Measurements from ENCODE around the gene DPP7. TPM values are rescaled to one million over a fixed set of nuclear protein-coding genes. Genes with fewer than 3 reads are reported as not detected.

The DPP7 gene
- total and polyA plus RNA-seq, 4 experiments from 2014 or later = 135 to 362 (median 282) TPM

DNA sequence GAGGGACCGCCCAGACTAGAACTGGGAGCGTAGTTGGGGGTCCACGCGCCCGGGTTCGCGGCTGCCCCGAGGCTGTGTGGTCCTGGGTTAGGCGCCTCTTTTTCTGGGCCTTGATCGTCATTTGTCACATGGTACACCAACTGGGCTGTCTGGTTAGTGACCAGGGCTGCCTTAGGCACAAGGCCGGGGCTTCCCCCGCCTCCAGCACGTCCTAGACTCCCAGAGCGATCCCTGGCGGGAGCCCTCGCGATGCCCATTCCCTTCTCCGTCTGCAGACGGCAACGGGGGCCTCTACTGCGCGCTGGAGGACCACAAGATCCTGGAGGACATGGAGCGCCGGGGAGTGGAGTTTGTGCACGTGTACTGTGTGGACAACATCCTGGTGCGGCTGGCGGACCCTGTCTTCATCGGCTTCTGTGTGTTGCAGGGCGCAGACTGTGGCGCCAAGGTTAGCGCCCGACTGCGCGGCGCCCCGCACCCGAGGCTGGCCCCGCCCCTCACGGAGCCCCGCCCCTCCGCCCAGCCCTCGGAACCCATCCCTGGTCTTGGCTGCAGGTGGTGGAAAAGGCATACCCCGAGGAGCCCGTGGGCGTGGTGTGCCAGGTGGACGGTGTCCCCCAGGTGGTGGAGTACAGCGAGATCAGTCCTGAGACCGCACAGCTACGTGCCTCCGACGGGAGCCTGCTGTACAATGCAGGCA is 35.7 kb downstream of the DPP7 start:
- ChIA-PET CTCF (ENCODE audit: partially characterized antibody) (interaction anchor here (1.4 kb wide), 1 partner anchor 11 kb away, joined by 3 read pairs; no protein-coding TSS in a partner anchor), POLR2A (ENCODE audit: partially characterized antibody) (interaction anchor here (0.9 to 2.6 kb wide), 2 partner anchors 8 kb away, joined by 3 to 30 read pairs; partner anchors contain the start of gene MAN1B1)
- Histone ChIP-seq H3K27me3 (ENCODE audit: insufficient read depth, low read length) (no peaks in the 10 kb centered on the region), H3K27ac (ENCODE audit: low read depth, low read length) (no peak overlapping the region), H3K4me3 (ENCODE audit: low read length in 2 of 2) (no peak overlapping the region), H3K36me3 (ENCODE audit: insufficient read depth, low read length) (no peaks in the 10 kb centered on the region), H3K9me3 (ENCODE audit: control insufficient read depth in 1 of 2, low read length in 2 of 2) (no peaks in the 10 kb centered on the region), H3K4me1 (ENCODE audit: insufficient read depth, low read length) (peaks cover 8% of the 10 kb centered on the region)
- Mint-ChIP-seq H3K27me3 (no peaks in the 10 kb centered on the region), H3K36me3 (peaks cover 0 to 3% of the 10 kb centered on the region in 2 donors), H3K9me3 (no peaks in the 10 kb centered on the region), H3K4me1 (peaks cover 0 to 3% (median 1%) of the 10 kb centered on the region in 4 donors), H3K27ac (no peak overlapping the region), H3K4me3 (peak overlapping the region in 6 of 8 donors; percentile 31 to 67 (median 40))
- DNase-seq = no peak
- intact Hi-C loops (cut with micrococcal nuclease) = no loop called here

DNA sequence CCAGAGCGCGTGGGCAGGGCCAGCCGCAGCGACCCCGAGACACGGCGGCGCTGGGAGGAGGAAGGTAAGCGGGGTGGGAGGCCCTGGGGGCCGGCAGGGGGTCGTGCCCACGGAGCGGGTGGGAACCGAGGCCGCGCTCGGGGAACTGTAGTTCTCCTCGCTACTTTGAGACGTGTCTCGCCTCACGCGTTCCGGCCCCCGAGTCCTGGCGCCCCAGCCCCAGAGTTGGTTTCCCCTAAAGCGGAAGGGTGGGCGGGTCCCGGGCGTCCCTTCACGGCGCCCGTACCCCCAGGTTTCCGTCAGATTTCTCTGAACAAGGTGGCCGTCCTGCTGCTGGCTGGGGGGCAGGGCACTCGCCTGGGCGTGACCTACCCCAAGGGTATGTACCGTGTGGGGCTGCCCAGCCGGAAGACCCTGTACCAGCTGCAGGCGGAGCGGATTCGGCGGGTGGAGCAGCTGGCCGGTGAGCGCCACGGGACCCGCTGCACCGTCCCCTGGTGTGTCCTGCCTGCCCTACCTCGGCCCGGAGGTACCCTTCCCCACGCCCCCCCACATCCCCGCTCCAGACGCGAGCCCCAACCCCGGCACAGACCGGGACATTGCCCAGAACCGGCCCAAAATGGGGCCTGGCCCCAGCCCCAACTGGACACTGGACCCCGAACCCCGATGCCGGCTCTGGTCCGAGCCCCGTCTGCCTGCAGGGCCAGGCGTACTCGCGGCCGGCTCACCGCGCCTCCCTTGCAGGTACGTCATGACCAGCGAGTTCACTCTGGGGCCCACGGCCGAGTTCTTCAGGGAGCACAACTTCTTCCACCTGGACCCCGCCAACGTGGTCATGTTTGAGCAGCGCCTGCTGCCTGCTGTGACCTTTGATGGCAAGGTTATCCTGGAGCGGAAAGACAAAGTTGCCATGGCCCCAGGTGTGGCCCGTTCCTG is 36.5 kb downstream of the DPP7 start:
- Mint-ChIP-seq H3K27me3 (no peaks in the 10 kb centered on the region), H3K4me3 (peak overlapping the region; percentile 35 to 82 (median 71)), H3K4me1 (peaks cover 0 to 3% (median 1%) of the 10 kb centered on the region in 4 donors), H3K9me3 (no peaks in the 10 kb centered on the region), H3K27ac (peak overlapping the region in 1 of 7 donors; percentile 63), H3K36me3 (peaks cover 0 to 3% of the 10 kb centered on the region in 2 donors)
- intact Hi-C loops (cut with micrococcal nuclease) = no loop called here
- Histone ChIP-seq H3K4me1 (ENCODE audit: insufficient read depth, low read length) (peaks cover 8% of the 10 kb centered on the region), H3K36me3 (ENCODE audit: insufficient read depth, low read length) (no peaks in the 10 kb centered on the region), H3K27ac (ENCODE audit: low read depth, low read length) (peak overlapping the region; percentile 38), H3K4me3 (ENCODE audit: low read length in 2 of 2) (peak overlapping the region in 1 of 2 donors; percentile 45), H3K9me3 (ENCODE audit: control insufficient read depth in 1 of 2, low read length in 2 of 2) (no peaks in the 10 kb centered on the region), H3K27me3 (ENCODE audit: insufficient read depth, low read length) (no peaks in the 10 kb centered on the region)
- CTCF ChIA-PET (ENCODE audit: partially characterized antibody) = interaction anchor here (1.5 to 2.6 kb wide), 4 partner anchors 10 to 31 kb away, joined by 6 to 16 read pairs (median 10); partner anchors contain the start of gene NPDC1
- POLR2A ChIA-PET (ENCODE audit: partially characterized antibody) = interaction anchor here (0.9 to 2.6 kb wide), 8 partner anchors 9 to 350 kb away, joined by 3 to 30 read pairs (median 4); partner anchors contain the start of genes ENTPD2, MAN1B1, NPDC1 and TRAF2
- peak in 3 of 5 donors; percentile 24 to 53 (median 30) for DNase-seq

DNA sequence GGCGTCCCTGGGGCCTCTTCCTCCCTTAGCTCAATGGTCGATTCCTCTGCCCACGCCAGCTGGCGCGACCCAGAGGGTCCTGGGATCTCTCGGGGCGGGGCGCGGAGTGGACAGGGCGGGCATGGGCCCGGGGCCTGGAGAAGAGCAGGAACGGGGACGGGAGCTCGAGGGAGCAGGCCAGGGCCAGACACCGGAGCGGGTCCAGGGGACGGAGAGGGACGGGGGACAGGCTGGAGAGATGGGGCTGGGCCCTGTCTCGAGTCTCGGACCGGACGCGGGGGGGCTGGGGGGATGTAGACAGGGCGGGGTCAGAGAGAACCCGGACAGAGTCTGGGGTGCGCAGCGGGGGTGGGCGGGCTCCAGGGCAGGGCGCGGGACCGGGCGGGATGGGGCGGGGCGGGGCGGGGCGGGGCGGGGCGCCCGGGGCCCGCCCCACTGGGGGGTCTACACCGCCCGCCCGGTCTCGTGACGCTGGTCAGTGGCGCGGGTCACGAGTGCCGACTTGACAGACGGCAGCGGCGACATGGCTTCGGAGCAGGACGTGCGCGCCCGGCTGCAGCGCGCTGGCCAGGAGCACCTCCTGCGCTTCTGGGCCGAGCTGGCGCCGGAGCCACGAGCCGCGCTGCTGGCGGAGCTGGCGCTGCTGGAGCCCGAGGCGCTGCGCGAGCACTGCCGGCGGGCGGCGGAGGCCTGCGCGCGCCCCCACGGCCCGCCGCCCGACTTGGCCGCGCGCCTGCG is 37.4 kb downstream of the DPP7 start, which contains the start of gene UAP1L1:
TSS of gene UAP1L1 (plus strand) at position 508 of the 738 bp plus-strand sequence. CDS start at position 524, 16 bp downstream.
- Histone ChIP-seq H3K27me3 (ENCODE audit: insufficient read depth, low read length) (no peaks in the 10 kb centered on the region), H3K4me3 (ENCODE audit: low read length in 2 of 2) (peak within 1 kb of the TSS in 1 of 2 donors; percentile 45), H3K4me1 (ENCODE audit: insufficient read depth, low read length) (peaks cover 8% of the 10 kb centered on the region), H3K36me3 (ENCODE audit: insufficient read depth, low read length) (no peaks in the 10 kb centered on the region), H3K27ac (ENCODE audit: low read depth, low read length) (peak within 1 kb of the TSS; percentile 38), H3K9me3 (ENCODE audit: control insufficient read depth in 1 of 2, low read length in 2 of 2) (no peaks in the 10 kb centered on the region)
- Mint-ChIP-seq H3K9me3 (no peaks in the 10 kb centered on the region), H3K4me3 (peak within 1 kb of the TSS; percentile 39 to 82 (median 72)), H3K4me1 (peaks cover 0 to 3% (median 1%) of the 10 kb centered on the region in 4 donors), H3K36me3 (peaks cover 0 to 3% of the 10 kb centered on the region in 2 donors), H3K27me3 (no peaks in the 10 kb centered on the region), H3K27ac (peak within 1 kb of the TSS in 3 of 7 donors; percentile 24 to 63 (median 29))
- intact Hi-C loops (cut with micrococcal nuclease) = no loop called here
- peak; percentile 32 to 63 (median 36) for DNase-seq
- CTCF ChIA-PET (ENCODE audit: partially characterized antibody) = interaction anchor here (1.5 to 2.6 kb wide), 5 partner anchors 9 to 30 kb away, joined by 4 to 16 read pairs (median 9); partner anchors contain the start of genes MAN1B1 and NPDC1
- POLR2A ChIA-PET (ENCODE audit: partially characterized antibody) = interaction anchor here (0.9 to 2.6 kb wide), 9 partner anchors 9 to 349 kb away, joined by 3 to 30 read pairs (median 4); partner anchors contain the start of genes ENTPD2, MAN1B1, NPDC1 and TRAF2

DNA sequence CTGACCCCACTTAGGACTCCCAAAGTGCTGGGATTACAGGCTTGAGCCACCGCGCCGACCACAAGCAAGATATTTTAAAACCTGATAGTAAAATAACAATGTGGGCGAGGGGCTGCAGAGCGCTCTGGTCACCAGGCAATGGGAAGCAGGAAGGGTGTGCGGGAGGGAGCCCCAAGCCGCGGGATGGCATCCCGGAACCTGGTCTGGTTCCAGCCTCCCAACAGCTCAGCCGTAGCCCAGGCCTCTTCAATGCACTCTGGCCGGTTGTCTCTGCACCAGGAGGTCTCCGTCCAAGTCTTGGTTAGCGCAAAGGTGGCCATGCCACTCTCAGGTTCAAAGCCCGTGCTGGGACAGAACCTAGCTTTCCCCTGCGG is 37.9 kb downstream of the DPP7 start:
- ChIA-PET CTCF (ENCODE audit: partially characterized antibody) (interaction anchor here (1.5 to 2.6 kb wide), 5 partner anchors 9 to 30 kb away, joined by 4 to 16 read pairs (median 9); partner anchors contain the start of genes MAN1B1 and NPDC1), POLR2A (ENCODE audit: partially characterized antibody) (interaction anchor here (1.2 to 2.6 kb wide), 5 partner anchors 9 to 349 kb away, joined by 3 to 30 read pairs (median 4); partner anchors contain the start of genes MAN1B1 and TRAF2)
- Histone ChIP-seq H3K4me1 (ENCODE audit: insufficient read depth, low read length) (peaks cover 8% of the 10 kb centered on the region), H3K27ac (ENCODE audit: low read depth, low read length) (no peak overlapping the region), H3K27me3 (ENCODE audit: insufficient read depth, low read length) (no peaks in the 10 kb centered on the region), H3K36me3 (ENCODE audit: insufficient read depth, low read length) (no peaks in the 10 kb centered on the region), H3K9me3 (ENCODE audit: control insufficient read depth in 1 of 2, low read length in 2 of 2) (no peaks in the 10 kb centered on the region), H3K4me3 (ENCODE audit: low read length in 2 of 2) (no peak overlapping the region)
- peak overlapping the region in 3 of 7 donors; percentile 24 to 30 (median 29) for H3K27ac Mint-ChIP-seq
- H3K4me1 Mint-ChIP-seq = peaks cover 0 to 3% (median 1%) of the 10 kb centered on the region in 4 donors
- H3K4me3 Mint-ChIP-seq = peak overlapping the region; percentile 39 to 74 (median 58)
- H3K27me3 Mint-ChIP-seq = no peaks in the 10 kb centered on the region
- H3K9me3 Mint-ChIP-seq = no peaks in the 10 kb centered on the region
- DNase-seq = no peak
- intact Hi-C loops (cut with micrococcal nuclease) = no loop called here
- peaks cover 0 to 3% of the 10 kb centered on the region in 2 donors for H3K36me3 Mint-ChIP-seq

- no peaks in the 10 kb centered on the region for H3K9me3 Mint-ChIP-seq
- H3K27me3 Mint-ChIP-seq = no peaks in the 10 kb centered on the region
- H3K9me3 ChIP-seq (ENCODE audit: control insufficient read depth in 1 of 2, low read length in 2 of 2) = no peaks in the 10 kb centered on the region
- ChIA-PET CTCF (ENCODE audit: partially characterized antibody) (interaction anchor here (1.0 to 2.6 kb wide), 3 partner anchors 10 to 21 kb away, joined by 3 to 16 read pairs (median 10); no protein-coding TSS in a partner anchor), POLR2A (ENCODE audit: partially characterized antibody) (interaction anchor here (1.1 kb wide), 1 partner anchor 11 kb away, joined by 3 read pairs; the partner anchor contains the start of gene MAN1B1)
- H3K36me3 Mint-ChIP-seq = peaks cover 0 to 3% of the 10 kb centered on the region in 2 donors
- H3K4me1 ChIP-seq (ENCODE audit: insufficient read depth, low read length) = peaks cover 14% of the 10 kb centered on the region
- intact Hi-C loops (cut with micrococcal nuclease) = no loop called here
- H3K27me3 ChIP-seq (ENCODE audit: insufficient read depth, low read length) = no peaks in the 10 kb centered on the region
- H3K27ac Mint-ChIP-seq = peak overlapping the region in 1 of 7 donors; percentile 57
- H3K27ac ChIP-seq (ENCODE audit: low read depth, low read length) = no peak overlapping the region
- H3K4me1 Mint-ChIP-seq = peaks cover 2 to 13% (median 6%) of the 10 kb centered on the region in 4 donors
- DNase-seq = peak in 1 of 5 donors; percentile 4
- no peak overlapping the region for H3K4me3 ChIP-seq (ENCODE audit: low read length in 2 of 2)
- H3K4me3 Mint-ChIP-seq = peak overlapping the region in 4 of 8 donors; percentile 9 to 66 (median 30)
- H3K36me3 ChIP-seq (ENCODE audit: insufficient read depth, low read length) = no peaks in the 10 kb centered on the region
Measured at GRCh38 chr9:137075275-137075775, 39.2 kb downstream of the DPP7 start.

Data from CD4-positive, alpha-beta memory T cell (primary cell).